ENCODE measurements around the gene TRPV6. TPM values are rescaled to one million over a fixed set of nuclear protein-coding genes. Genes with fewer than 3 reads are reported as not detected.

The TRPV6 gene
- total RNA-seq, 1 experiment from 2014 or later = 1.7 TPM

- no peak overlapping the region for H3K9ac ChIP-seq (ENCODE audit: low read length)
- no peak for ATAC-seq
- no peak overlapping the region for H3K4me3 ChIP-seq (replicated peaks in 1 of 2; ENCODE audit: low read depth in 1 of 2, low read length in 2 of 2)
- no peaks in the 10 kb centered on the region for H3K36me3 ChIP-seq (ENCODE audit: control insufficient read depth in 1 of 2, insufficient read depth in 2 of 2, low read length in 2 of 2)
- no peaks in the 10 kb centered on the region for H3K79me2 ChIP-seq (ENCODE audit: insufficient read depth, low read length)
- peaks cover 6% of the 10 kb centered on the region; the same call in 1 of the 2 replicates for H3K27me3 ChIP-seq (ENCODE audit: insufficient read depth, low read length)
- POLR2A ChIA-PET = no interaction called here
- no peaks in the 10 kb centered on the region for H3K9me2 ChIP-seq (ENCODE audit: insufficient read depth)
- no peaks in the 10 kb centered on the region for H4K20me1 ChIP-seq (ENCODE audit: insufficient read depth)
- TF ChIP-seq ZBTB33 (IDR thresholded peaks at IDR 0.05; ENCODE audit: extremely low read depth, insufficient replicate concordance, low read length) (no peak), FOSL1 (IDR thresholded peaks at IDR 0.05; ENCODE audit: low read depth) (no peak), ZNF274 (IDR thresholded peaks at IDR 0.05; ENCODE audit: low read depth, low read length) (no peak), ZFX (IDR thresholded peaks at IDR 0.05) (no peak), RAD21 (IDR thresholded peaks at IDR 0.05; ENCODE audit: low read depth) (no peak)
- H3K4me2 ChIP-seq (ENCODE audit: low read length) = no peak overlapping the region
- no TSS peak for BruUV-seq (replicated peaks)
- peaks cover 4 to 10% of the 10 kb centered on the region in 2 experiments; a peak in 3 of 4 replicates for H3K4me1 ChIP-seq (ENCODE audit: control insufficient read depth in 1 of 2, insufficient read depth in 2 of 2, low read length in 2 of 2)
- no peak overlapping the region for H2AFZ ChIP-seq (ENCODE audit: low read depth, low read length, poor library complexity, severe bottlenecking)
- H3K9me3 ChIP-seq (ENCODE audit: control insufficient read depth in 1 of 2, insufficient read depth in 1 of 2, low read depth in 1 of 2, low read length in 2 of 2) = no peaks in the 10 kb centered on the region
- no peak overlapping the region for H3K27ac ChIP-seq (ENCODE audit: low read depth, low read length)
- CTCF ChIA-PET = interaction anchor here (1.6 to 3.4 kb wide), 2 partner anchors 78 to 119 kb away, joined by 4 to 38 read pairs; no protein-coding TSS in a partner anchor
- intact Hi-C loops (cut with micrococcal nuclease) = no loop called here
- RAD21 ChIA-PET (ENCODE audit: low non-redundant PET in 1 of 2, low total read pairs in 2 of 2, uncharacterized antibody in 2 of 2, unreplicated experiment in 2 of 2) = no interaction called here
- no peak for DNase-seq (ENCODE audit: low read depth, low spot score)
Measured at GRCh38 chr7:142882338-142882678, 3.2 kb downstream of the TRPV6 start.

GRCh38 chr7:142881586-142882337 is 3.8 kb downstream of the TRPV6 start:
- H3K9me3 ChIP-seq (ENCODE audit: control insufficient read depth in 1 of 2, insufficient read depth in 1 of 2, low read depth in 1 of 2, low read length in 2 of 2) = no peaks in the 10 kb centered on the region
- H3K36me3 ChIP-seq (ENCODE audit: control insufficient read depth in 1 of 2, insufficient read depth in 2 of 2, low read length in 2 of 2) = no peaks in the 10 kb centered on the region
- H3K79me2 ChIP-seq (ENCODE audit: insufficient read depth, low read length) = no peaks in the 10 kb centered on the region
- intact Hi-C loops (cut with micrococcal nuclease) = loop anchor here (2.0 kb wide), 3 partner anchors 79 to 333 kb away; no protein-coding TSS in a partner anchor
- ChIA-PET POLR2A (no interaction called here), CTCF (interaction anchor here (1.0 to 3.4 kb wide), 12 partner anchors 10 to 285 kb away, joined by 3 to 38 read pairs (median 6); no protein-coding TSS in a partner anchor), RAD21 (ENCODE audit: low non-redundant PET in 1 of 2, low total read pairs in 2 of 2, uncharacterized antibody in 2 of 2, unreplicated experiment in 2 of 2) (no interaction called here)
- H2AFZ ChIP-seq (ENCODE audit: low read depth, low read length, poor library complexity, severe bottlenecking) = no peak overlapping the region
- no TSS peak for BruUV-seq (replicated peaks)
- no peak overlapping the region for H3K4me2 ChIP-seq (ENCODE audit: low read length)
- H3K9ac ChIP-seq (ENCODE audit: low read length) = no peak overlapping the region
- H4K20me1 ChIP-seq (ENCODE audit: insufficient read depth) = no peaks in the 10 kb centered on the region
- DNase-seq (ENCODE audit: low read depth, low spot score) (no peak), ATAC-seq (no peak)
- H3K4me1 ChIP-seq (ENCODE audit: control insufficient read depth in 1 of 2, insufficient read depth in 2 of 2, low read length in 2 of 2) = peaks cover 4 to 10% of the 10 kb centered on the region in 2 experiments; a peak in 3 of 4 replicates
- H3K4me3 ChIP-seq (replicated peaks in 1 of 2; ENCODE audit: low read depth in 1 of 2, low read length in 2 of 2) = no peak overlapping the region
- H3K27me3 ChIP-seq (ENCODE audit: insufficient read depth, low read length) = peaks cover 6% of the 10 kb centered on the region; the same call in 1 of the 2 replicates
- no peaks in the 10 kb centered on the region for H3K9me2 ChIP-seq (ENCODE audit: insufficient read depth)
- no peak overlapping the region for H3K27ac ChIP-seq (ENCODE audit: low read depth, low read length)
- TF ChIP-seq CTCF (IDR thresholded peaks at IDR 0.05 in 2 of 3, conservative IDR thresholded peaks at IDR 0.05 in 1 of 3; ENCODE audit: borderline replicate concordance in 1 of 3, insufficient read depth in 1 of 3, low read depth in 2 of 3, low read length in 2 of 3) (no peak), POLR2A (IDR thresholded peaks at IDR 0.05; ENCODE audit: borderline replicate concordance, extremely low read depth, insufficient read depth, insufficient read length) (no peak), ZBTB33 (IDR thresholded peaks at IDR 0.05; ENCODE audit: extremely low read depth, insufficient replicate concordance, low read length) (no peak), FOSL1 (IDR thresholded peaks at IDR 0.05; ENCODE audit: low read depth) (no peak), SIN3A (IDR thresholded peaks at IDR 0.05; ENCODE audit: low read depth) (no peak), ELF1 (IDR thresholded peaks at IDR 0.05; ENCODE audit: borderline replicate concordance, low read depth) (no peak), YY1 (IDR thresholded peaks at IDR 0.05; ENCODE audit: extremely low read depth, insufficient replicate concordance, low read depth, low read length) (no peak), JUND (IDR thresholded peaks at IDR 0.05) (no peak), CEBPB (IDR thresholded peaks at IDR 0.05; ENCODE audit: low read depth) (no peak), ZFX (IDR thresholded peaks at IDR 0.05) (no peak), CBX3 (IDR thresholded peaks at IDR 0.05; ENCODE audit: low read depth) (no peak)
